Skeletal muscle tissue (tissue), 4 donors: ENCODE measurements around the gene GZF1. TPM values are rescaled to one million over a fixed set of nuclear protein-coding genes. Genes with fewer than 3 reads are reported as not detected.

Source experiments
- H3K27ac ChIP-seq: one replicate; pipeline ENCODE4 v1.7.0; 2013; ENCODE audit warnings: mild to moderate bottlenecking, low read depth, low read length, inconsistent platforms
- H3K27me3 ChIP-seq, 3 donors: one replicate each; pipeline ENCODE4 v1.7.0; 2013; ENCODE audit warnings: low read length in 3 of 3; ENCODE audit not compliant: control insufficient read depth in 3 of 3, insufficient read depth in 3 of 3
- H3K36me3 ChIP-seq, 3 donors: one replicate each; pipeline ENCODE4 v1.7.0; 2013; ENCODE audit warnings: low read length in 3 of 3; ENCODE audit not compliant: control insufficient read depth in 3 of 3, insufficient read depth in 3 of 3
- H3K4me1 ChIP-seq, 3 donors: one replicate each; pipeline ENCODE4 v1.7.0; 2013; ENCODE audit warnings: low read length in 3 of 3, mild to moderate bottlenecking in 3 of 3; ENCODE audit not compliant: control insufficient read depth in 3 of 3, insufficient read depth in 3 of 3
- H3K4me3 ChIP-seq, 3 donors: one replicate each; pipeline ENCODE4 v1.7.0; 2013; ENCODE audit warnings: low read length in 3 of 3
- H3K9ac ChIP-seq, 3 donors: one replicate each; pipeline ENCODE4 v1.7.0; 2013; ENCODE audit warnings: low read length in 3 of 3, mild to moderate bottlenecking in 3 of 3, moderate library complexity in 2 of 3, low read depth in 1 of 3
- H3K9me3 ChIP-seq, 3 donors: one replicate each; pipeline ENCODE4 v1.7.0; 2013; ENCODE audit warnings: low read length in 3 of 3; ENCODE audit not compliant: control insufficient read depth in 3 of 3
- total RNA-seq: library from RNA; depleted of rRNA; stranded (reverse); fragments of >200 nt; gene quantifications from one replicate; pipeline ENCODE4 v1.2.3, GENCODE V29; 2014
- donor health status: Osteomylitis.

GZF1 gene
- total RNA-seq, 1 donor from 2014 or later: 11.0 TPM

- Histone ChIP-seq H3K4me1 (peaks cover 7 to 25% (median 22%) of the 10 kb centered on the region in 3 donors), H3K27ac (no peak overlapping the region), H3K36me3 (peaks cover 0 to 5% (median 0%) of the 10 kb centered on the region in 3 donors), H3K27me3 (no peaks in the 10 kb centered on the region), H3K9me3 (no peaks in the 10 kb centered on the region), H3K9ac (no peak overlapping the region), H3K4me3 (no peak overlapping the region)
Measured at GRCh38 chr20:23403751-23404150, 41.8 kb downstream of the GZF1 start.

- Histone ChIP-seq H3K4me1 (peaks cover 7 to 25% (median 22%) of the 10 kb centered on the region in 3 donors), H3K36me3 (peaks cover 0 to 5% (median 0%) of the 10 kb centered on the region in 3 donors), H3K27me3 (no peaks in the 10 kb centered on the region), H3K9me3 (no peaks in the 10 kb centered on the region), H3K4me3 (no peak overlapping the region), H3K27ac (no peak overlapping the region), H3K9ac (no peak overlapping the region)
Measured at GRCh38 chr20:23404196-23404595, 42.2 kb downstream of the GZF1 start.

GRCh38 chr20:23406880-23407279 is 44.9 kb downstream of the GZF1 start:
- Histone ChIP-seq H3K27me3 (no peaks in the 10 kb centered on the region), H3K4me1 (peaks cover 5 to 30% (median 17%) of the 10 kb centered on the region in 3 donors)

GRCh38 chr20:23407781-23408464 is 45.9 kb downstream of the GZF1 start:
- Histone ChIP-seq H3K27me3 (no peaks in the 10 kb centered on the region), H3K27ac (no peak overlapping the region), H3K9ac (no peak overlapping the region), H3K4me1 (peaks cover 10 to 34% (median 17%) of the 10 kb centered on the region in 3 donors), H3K4me3 (no peak overlapping the region), H3K36me3 (no peaks in the 10 kb centered on the region), H3K9me3 (no peaks in the 10 kb centered on the region)

More at GRCh38 chr20:23406880-23407279, 44.9 kb downstream of the GZF1 start:
- Histone ChIP-seq H3K27ac (no peak overlapping the region), H3K9ac (no peak overlapping the region), H3K4me3 (no peak overlapping the region), H3K9me3 (no peaks in the 10 kb centered on the region), H3K36me3 (peaks cover 0 to 3% (median 0%) of the 10 kb centered on the region in 3 donors)

GRCh38 chr20:23408957-23409356 is 47.0 kb downstream of the GZF1 start:
- H3K27me3 ChIP-seq: no peaks in the 10 kb centered on the region
- H3K36me3 ChIP-seq: no peaks in the 10 kb centered on the region
- H3K4me1 ChIP-seq: peaks cover 10 to 31% (median 13%) of the 10 kb centered on the region in 3 donors
- no peaks in the 10 kb centered on the region for H3K9me3 ChIP-seq
- H3K27ac ChIP-seq: no peak overlapping the region
- no peak overlapping the region for H3K9ac ChIP-seq
- no peak overlapping the region for H3K4me3 ChIP-seq

- Histone ChIP-seq H3K4me1 (peaks cover 8 to 25% (median 10%) of the 10 kb centered on the region in 3 donors), H3K9me3 (no peaks in the 10 kb centered on the region), H3K4me3 (no peak overlapping the region), H3K27me3 (no peaks in the 10 kb centered on the region), H3K9ac (no peak overlapping the region), H3K36me3 (no peaks in the 10 kb centered on the region), H3K27ac (no peak overlapping the region)
Measured at GRCh38 chr20:23409800-23410199, 47.8 kb downstream of the GZF1 start.

GRCh38 chr20:23410916-23411695 is 49.1 kb downstream of the GZF1 start:
- H3K27ac ChIP-seq: peak overlapping the region; percentile 49
- no peaks in the 10 kb centered on the region for H3K36me3 ChIP-seq
- H3K9ac ChIP-seq: no peak overlapping the region
- no peaks in the 10 kb centered on the region for H3K9me3 ChIP-seq
- no peak overlapping the region for H3K4me3 ChIP-seq
- no peaks in the 10 kb centered on the region for H3K27me3 ChIP-seq
- H3K4me1 ChIP-seq: peaks cover 9 to 29% (median 11%) of the 10 kb centered on the region in 3 donors

- no peak overlapping the region for H3K4me3 ChIP-seq
- H3K27me3 ChIP-seq: no peaks in the 10 kb centered on the region
- H3K4me1 ChIP-seq: peaks cover 7 to 29% (median 13%) of the 10 kb centered on the region in 3 donors
- H3K27ac ChIP-seq: peak overlapping the region; percentile 60
- peak overlapping the region in 1 of 3 donors; percentile 30 for H3K9ac ChIP-seq
- no peaks in the 10 kb centered on the region for H3K36me3 ChIP-seq
- no peaks in the 10 kb centered on the region for H3K9me3 ChIP-seq
Measured at GRCh38 chr20:23412026-23412425, 50.0 kb downstream of the GZF1 start.

- H3K9me3 ChIP-seq: no peaks in the 10 kb centered on the region
- H3K9ac ChIP-seq: no peak overlapping the region
- no peak overlapping the region for H3K4me3 ChIP-seq
- H3K27ac ChIP-seq: no peak overlapping the region
- H3K36me3 ChIP-seq: no peaks in the 10 kb centered on the region
- no peaks in the 10 kb centered on the region for H3K27me3 ChIP-seq
- H3K4me1 ChIP-seq: peaks cover 7 to 31% (median 15%) of the 10 kb centered on the region in 3 donors
Measured at GRCh38 chr20:23413862-23414422, 52.0 kb downstream of the GZF1 start.
